ENCODE data around the gene AOC2.
"Not testable (repeated sequence)": the region's sequence is repeated elsewhere in the genome, so short reads cannot be mapped to it uniquely, and the experiment has no call there.

The AOC2 gene

DNA sequence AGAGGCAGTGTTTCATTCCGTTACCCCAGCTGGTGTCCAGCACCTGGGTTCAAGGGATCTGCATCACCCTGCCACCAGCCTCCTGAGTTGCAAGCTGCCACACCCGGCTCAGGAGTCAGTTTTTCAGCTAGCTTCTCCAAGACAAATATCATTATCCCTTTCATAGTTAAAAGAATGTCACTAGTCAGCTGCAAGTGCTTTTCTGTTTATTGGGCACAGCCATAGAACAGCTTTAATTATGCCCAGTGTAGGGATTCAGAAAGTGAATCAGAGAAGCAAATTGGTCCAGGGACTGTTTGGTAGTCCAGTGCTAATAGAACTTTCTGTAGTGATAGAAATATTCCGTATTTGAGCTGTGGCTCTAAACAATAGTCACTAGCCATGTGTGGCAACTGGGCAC lies 3.7 kb downstream of the AOC2 start:
- H3K4me1 ChIP-seq (ENCODE audit: control insufficient read depth, insufficient read depth, low read length): peaks cover 22% of the 10 kb centered on the region
- no peak overlapping the region for H3K9ac ChIP-seq (ENCODE audit: low read length in 2 of 2)
- H3K9me3 ChIP-seq (ENCODE audit: control insufficient read depth in 2 of 2, low read length in 2 of 2): no peaks in the 10 kb centered on the region
- no peaks in the 10 kb centered on the region for H3K27me3 ChIP-seq (ENCODE audit: control insufficient read depth in 1 of 2, insufficient read depth in 2 of 2, low read length in 2 of 2)
- no peak overlapping the region for H3K27ac ChIP-seq (ENCODE audit: low read length)
- no peak overlapping the region for H3K4me3 ChIP-seq (ENCODE audit: low read length in 2 of 2)
- peaks cover 10 to 23% of the 10 kb centered on the region in 2 donors for H3K36me3 ChIP-seq (ENCODE audit: control insufficient read depth in 2 of 2, insufficient read depth in 2 of 2, low read length in 2 of 2)

DNA sequence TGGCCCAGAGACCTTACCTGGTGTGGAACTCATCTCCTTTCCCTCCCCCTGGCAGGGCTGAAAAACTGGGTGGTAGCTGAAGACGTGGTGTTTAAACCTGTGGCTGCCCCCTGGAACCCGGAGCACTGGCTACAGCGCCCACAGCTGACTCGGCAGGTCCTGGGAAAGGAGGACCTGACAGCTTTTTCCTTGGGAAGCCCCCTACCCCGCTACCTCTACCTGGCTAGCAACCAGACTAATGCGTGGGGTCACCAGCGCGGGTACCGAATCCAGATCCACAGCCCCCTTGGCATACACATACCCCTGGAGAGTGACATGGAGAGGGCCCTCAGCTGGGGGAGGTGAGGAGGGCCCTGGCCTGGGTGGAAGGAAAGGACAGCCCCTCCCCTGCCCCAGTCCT lies 4.7 kb downstream of the AOC2 start:
- Histone ChIP-seq H3K27ac (ENCODE audit: low read length) (no peak overlapping the region), H3K4me3 (ENCODE audit: low read length in 2 of 2) (no peak overlapping the region), H3K9ac (ENCODE audit: low read length in 2 of 2) (no peak overlapping the region), H3K9me3 (ENCODE audit: control insufficient read depth in 2 of 2, low read length in 2 of 2) (no peaks in the 10 kb centered on the region), H3K27me3 (ENCODE audit: control insufficient read depth in 1 of 2, insufficient read depth in 2 of 2, low read length in 2 of 2) (no peaks in the 10 kb centered on the region), H3K36me3 (ENCODE audit: control insufficient read depth in 2 of 2, insufficient read depth in 2 of 2, low read length in 2 of 2) (peaks cover 8 to 17% of the 10 kb centered on the region in 2 donors), H3K4me1 (ENCODE audit: control insufficient read depth, insufficient read depth, low read length) (peaks cover 26% of the 10 kb centered on the region)

GRCh38 chr17:42849451-42850181 lies 5.2 kb downstream of the AOC2 start:
- Histone ChIP-seq H3K9ac (ENCODE audit: low read length in 2 of 2) (peak overlapping the region; percentile 29 to 35), H3K9me3 (ENCODE audit: control insufficient read depth in 2 of 2, low read length in 2 of 2) (no peaks in the 10 kb centered on the region), H3K4me3 (ENCODE audit: low read length in 2 of 2) (peak overlapping the region in 1 of 2 donors; percentile 64), H3K27ac (ENCODE audit: low read length) (no peak overlapping the region), H3K4me1 (ENCODE audit: control insufficient read depth, insufficient read depth, low read length) (peaks cover 31% of the 10 kb centered on the region), H3K36me3 (ENCODE audit: control insufficient read depth in 2 of 2, insufficient read depth in 2 of 2, low read length in 2 of 2) (peaks cover 8 to 13% of the 10 kb centered on the region in 2 donors), H3K27me3 (ENCODE audit: control insufficient read depth in 1 of 2, insufficient read depth in 2 of 2, low read length in 2 of 2) (no peaks in the 10 kb centered on the region)

DNA sequence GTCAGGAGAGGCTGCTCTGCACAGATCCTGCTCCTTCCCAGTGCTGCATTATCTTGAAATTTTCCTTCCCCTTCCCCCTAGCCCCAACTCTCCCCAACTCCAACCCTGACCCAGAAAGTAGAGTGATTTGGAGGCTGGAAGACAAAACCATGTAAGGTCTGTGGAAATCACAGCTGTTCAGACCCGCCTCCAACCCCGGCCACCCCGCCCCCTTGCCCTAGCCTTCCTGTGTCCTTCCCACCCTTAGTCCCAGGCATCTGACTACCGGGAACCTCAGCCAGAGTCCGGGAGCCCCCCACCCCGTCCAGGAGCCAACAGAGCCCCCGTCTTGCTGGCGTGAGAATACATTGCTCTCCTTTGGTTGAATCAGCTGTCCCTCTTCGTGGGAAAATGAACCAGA lies 6.6 kb downstream of the AOC2 start, which contains the start of gene AOC3:
Gene AOC3, plus strand, starts transcription at position 246 of the 400 bp plus-strand sequence. Its CDS starts 145 bp downstream, at position 391.
- Histone ChIP-seq H3K27ac (ENCODE audit: low read length) (peak within 1 kb of the TSS; percentile 98), H3K4me3 (ENCODE audit: low read length in 2 of 2) (peak within 1 kb of the TSS; percentile 89 to 93), H3K9me3 (ENCODE audit: control insufficient read depth in 2 of 2, low read length in 2 of 2) (no peaks in the 10 kb centered on the region), H3K27me3 (ENCODE audit: control insufficient read depth in 1 of 2, insufficient read depth in 2 of 2, low read length in 2 of 2) (no peaks in the 10 kb centered on the region), H3K9ac (ENCODE audit: low read length in 2 of 2) (peak within 1 kb of the TSS; percentile 86 to 91), H3K4me1 (ENCODE audit: control insufficient read depth, insufficient read depth, low read length) (peaks cover 42% of the 10 kb centered on the region), H3K36me3 (ENCODE audit: control insufficient read depth in 2 of 2, insufficient read depth in 2 of 2, low read length in 2 of 2) (peaks cover 8 to 11% of the 10 kb centered on the region in 2 donors)

DNA sequence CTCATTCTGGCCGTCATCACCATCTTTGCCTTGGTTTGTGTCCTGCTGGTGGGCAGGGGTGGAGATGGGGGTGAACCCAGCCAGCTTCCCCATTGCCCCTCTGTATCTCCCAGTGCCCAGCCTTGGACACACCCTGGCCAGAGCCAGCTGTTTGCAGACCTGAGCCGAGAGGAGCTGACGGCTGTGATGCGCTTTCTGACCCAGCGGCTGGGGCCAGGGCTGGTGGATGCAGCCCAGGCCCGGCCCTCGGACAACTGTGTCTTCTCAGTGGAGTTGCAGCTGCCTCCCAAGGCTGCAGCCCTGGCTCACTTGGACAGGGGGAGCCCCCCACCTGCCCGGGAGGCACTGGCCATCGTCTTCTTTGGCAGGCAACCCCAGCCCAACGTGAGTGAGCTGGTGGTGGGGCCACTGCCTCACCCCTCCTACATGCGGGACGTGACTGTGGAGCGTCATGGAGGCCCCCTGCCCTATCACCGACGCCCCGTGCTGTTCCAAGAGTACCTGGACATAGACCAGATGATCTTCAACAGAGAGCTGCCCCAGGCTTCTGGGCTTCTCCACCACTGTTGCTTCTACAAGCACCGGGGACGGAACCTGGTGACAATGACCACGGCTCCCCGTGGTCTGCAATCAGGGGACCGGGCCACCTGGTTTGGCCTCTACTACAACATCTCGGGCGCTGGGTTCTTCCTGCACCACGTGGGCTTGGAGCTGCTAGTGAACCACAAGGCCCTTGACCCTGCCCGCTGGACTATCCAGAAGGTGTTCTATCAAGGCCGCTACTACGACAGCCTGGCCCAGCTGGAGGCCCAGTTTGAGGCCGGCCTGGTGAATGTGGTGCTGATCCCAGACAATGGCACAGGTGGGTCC lies 7.2 kb downstream of the AOC2 start:
- peak overlapping the region; percentile 86 to 91 for H3K9ac ChIP-seq (ENCODE audit: low read length in 2 of 2)
- peaks cover 48% of the 10 kb centered on the region for H3K4me1 ChIP-seq (ENCODE audit: control insufficient read depth, insufficient read depth, low read length)
- not testable (repeated sequence) for H3K9me3 ChIP-seq (ENCODE audit: control insufficient read depth in 2 of 2, low read length in 2 of 2); H3K27me3 ChIP-seq (ENCODE audit: control insufficient read depth in 1 of 2, insufficient read depth in 2 of 2, low read length in 2 of 2)
- H3K36me3 ChIP-seq (ENCODE audit: control insufficient read depth in 2 of 2, insufficient read depth in 2 of 2, low read length in 2 of 2): peaks cover 9 to 11% of the 10 kb centered on the region in 2 donors
- peak overlapping the region; percentile 98 for H3K27ac ChIP-seq (ENCODE audit: low read length)
- peak overlapping the region; percentile 89 to 93 for H3K4me3 ChIP-seq (ENCODE audit: low read length in 2 of 2)

- Histone ChIP-seq H3K36me3 (ENCODE audit: control insufficient read depth in 2 of 2, insufficient read depth in 2 of 2, low read length in 2 of 2) (peaks cover 9 to 18% of the 10 kb centered on the region in 2 donors), H3K27ac (ENCODE audit: low read length) (peak overlapping the region; percentile 98), H3K27me3 (ENCODE audit: control insufficient read depth in 1 of 2, insufficient read depth in 2 of 2, low read length in 2 of 2) (no peaks in the 10 kb centered on the region), H3K4me1 (ENCODE audit: control insufficient read depth, insufficient read depth, low read length) (peaks cover 55% of the 10 kb centered on the region), H3K9me3 (ENCODE audit: control insufficient read depth in 2 of 2, low read length in 2 of 2) (no peaks in the 10 kb centered on the region), H3K9ac (ENCODE audit: low read length in 2 of 2) (peak overlapping the region; percentile 86 to 97), H3K4me3 (ENCODE audit: low read length in 2 of 2) (peak overlapping the region; percentile 89 to 93)
These were observed 8.0 kb downstream of the AOC2 start for GRCh38 chr17:42852351-42852750.

DNA sequence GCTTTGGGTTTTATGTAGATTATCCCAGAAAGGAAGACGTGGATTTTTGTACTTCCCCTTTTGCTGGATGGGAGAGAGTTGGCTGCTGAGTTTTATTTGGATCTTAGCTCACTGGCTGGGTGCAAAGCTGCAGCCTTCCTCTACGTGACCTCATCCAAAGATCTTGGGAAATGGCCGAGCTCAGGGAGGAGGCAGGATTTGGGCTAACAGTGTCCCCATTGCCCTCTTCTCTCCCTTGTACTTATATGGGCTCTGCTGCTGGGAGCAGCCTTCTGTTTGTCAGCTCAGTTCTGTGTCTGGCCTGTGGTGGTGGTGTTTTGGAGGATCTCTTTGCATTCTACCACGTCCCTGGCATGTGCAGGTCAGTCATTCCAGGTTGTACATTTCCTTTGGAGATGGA lies 8.6 kb downstream of the AOC2 start:
- Histone ChIP-seq H3K27ac (ENCODE audit: low read length) (peak overlapping the region; percentile 98), H3K9me3 (ENCODE audit: control insufficient read depth in 2 of 2, low read length in 2 of 2) (no peaks in the 10 kb centered on the region), H3K4me3 (ENCODE audit: low read length in 2 of 2) (peak overlapping the region; percentile 89 to 93), H3K27me3 (ENCODE audit: control insufficient read depth in 1 of 2, insufficient read depth in 2 of 2, low read length in 2 of 2) (no peaks in the 10 kb centered on the region), H3K9ac (ENCODE audit: low read length in 2 of 2) (peak overlapping the region; percentile 86 to 97), H3K4me1 (ENCODE audit: control insufficient read depth, insufficient read depth, low read length) (peaks cover 55% of the 10 kb centered on the region), H3K36me3 (ENCODE audit: control insufficient read depth in 2 of 2, insufficient read depth in 2 of 2, low read length in 2 of 2) (peaks cover 9 to 18% of the 10 kb centered on the region in 2 donors)

GRCh38 chr17:42853597-42853967 lies 9.2 kb downstream of the AOC2 start:
- H3K9me3 ChIP-seq (ENCODE audit: control insufficient read depth in 2 of 2, low read length in 2 of 2): no peaks in the 10 kb centered on the region
- no peaks in the 10 kb centered on the region for H3K27me3 ChIP-seq (ENCODE audit: control insufficient read depth in 1 of 2, insufficient read depth in 2 of 2, low read length in 2 of 2)
- H3K9ac ChIP-seq (ENCODE audit: low read length in 2 of 2): peak overlapping the region; percentile 86 to 97
- H3K36me3 ChIP-seq (ENCODE audit: control insufficient read depth in 2 of 2, insufficient read depth in 2 of 2, low read length in 2 of 2): peaks cover 9 to 24% of the 10 kb centered on the region in 2 donors
- peak overlapping the region; percentile 89 to 93 for H3K4me3 ChIP-seq (ENCODE audit: low read length in 2 of 2)
- H3K4me1 ChIP-seq (ENCODE audit: control insufficient read depth, insufficient read depth, low read length): peaks cover 55% of the 10 kb centered on the region
- peak overlapping the region; percentile 98 for H3K27ac ChIP-seq (ENCODE audit: low read length)

DNA sequence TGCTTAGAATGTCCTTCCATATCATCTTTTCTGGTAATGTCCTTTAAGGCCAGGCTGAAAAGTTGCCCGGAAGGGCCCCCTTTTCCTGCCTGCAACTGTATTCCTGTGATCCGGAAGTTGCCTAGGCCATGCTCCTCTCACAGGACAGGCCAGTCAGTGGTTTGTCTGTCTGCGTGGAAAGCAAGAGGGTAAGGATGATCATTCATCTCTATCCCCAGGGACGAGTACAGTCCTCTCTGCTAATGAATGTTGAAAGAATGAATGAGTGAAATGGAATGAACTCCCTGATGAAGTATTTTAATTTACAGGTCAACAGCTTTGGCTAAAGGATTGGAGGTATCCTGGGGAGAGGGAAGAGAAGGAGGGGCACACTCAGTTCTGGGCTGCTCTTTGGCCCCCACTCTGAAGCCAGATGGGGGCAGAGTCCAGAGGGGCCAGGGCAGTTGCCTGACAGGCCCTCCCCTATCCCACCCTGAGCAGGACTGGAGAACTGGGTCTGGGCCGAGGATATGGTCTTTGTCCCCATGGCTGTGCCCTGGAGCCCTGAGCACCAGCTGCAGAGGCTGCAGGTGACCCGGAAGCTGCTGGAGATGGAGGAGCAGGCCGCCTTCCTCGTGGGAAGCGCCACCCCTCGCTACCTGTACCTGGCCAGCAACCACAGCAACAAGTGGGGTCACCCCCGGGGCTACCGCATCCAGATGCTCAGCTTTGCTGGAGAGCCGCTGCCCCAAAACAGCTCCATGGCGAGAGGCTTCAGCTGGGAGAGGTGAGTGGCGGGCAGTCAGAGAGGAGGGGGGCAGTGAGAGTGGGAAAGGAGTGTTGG lies 9.8 kb downstream of the AOC2 start:
- H3K27ac ChIP-seq (ENCODE audit: low read length): peak overlapping the region; percentile 98
- H3K9me3 ChIP-seq (ENCODE audit: control insufficient read depth in 2 of 2, low read length in 2 of 2): no peaks in the 10 kb centered on the region
- peaks cover 9 to 25% of the 10 kb centered on the region in 2 donors for H3K36me3 ChIP-seq (ENCODE audit: control insufficient read depth in 2 of 2, insufficient read depth in 2 of 2, low read length in 2 of 2)
- H3K4me1 ChIP-seq (ENCODE audit: control insufficient read depth, insufficient read depth, low read length): peaks cover 52% of the 10 kb centered on the region
- H3K9ac ChIP-seq (ENCODE audit: low read length in 2 of 2): peak overlapping the region; percentile 86 to 97
- H3K4me3 ChIP-seq (ENCODE audit: low read length in 2 of 2): peak overlapping the region; percentile 89 to 93
- H3K27me3 ChIP-seq (ENCODE audit: control insufficient read depth in 1 of 2, insufficient read depth in 2 of 2, low read length in 2 of 2): no peaks in the 10 kb centered on the region

- H3K4me1 ChIP-seq (ENCODE audit: control insufficient read depth, insufficient read depth, low read length): peaks cover 43% of the 10 kb centered on the region
- H3K27me3 ChIP-seq (ENCODE audit: control insufficient read depth in 1 of 2, insufficient read depth in 2 of 2, low read length in 2 of 2): no peaks in the 10 kb centered on the region
- H3K9ac ChIP-seq (ENCODE audit: low read length in 2 of 2): peak overlapping the region; percentile 27 to 36
- H3K27ac ChIP-seq (ENCODE audit: low read length): peak overlapping the region; percentile 46
- peak overlapping the region; percentile 51 to 93 for H3K4me3 ChIP-seq (ENCODE audit: low read length in 2 of 2)
- peaks cover 9 to 25% of the 10 kb centered on the region in 2 donors for H3K36me3 ChIP-seq (ENCODE audit: control insufficient read depth in 2 of 2, insufficient read depth in 2 of 2, low read length in 2 of 2)
- H3K9me3 ChIP-seq (ENCODE audit: control insufficient read depth in 2 of 2, low read length in 2 of 2): no peaks in the 10 kb centered on the region
These were observed 10.7 kb downstream of the AOC2 start for GRCh38 chr17:42855048-42855596.

Data from stomach smooth muscle (tissue), 2 donors.